ENCODE results near the gene LRCH1. TPM values are rescaled to one million over a fixed set of nuclear protein-coding genes. Genes with fewer than 3 reads are reported as not detected.

Gene LRCH1
- total RNA-seq, 4 donors from 2014 or later, result 54.3 to 72.2 (median 57.4) TPM

DNA sequence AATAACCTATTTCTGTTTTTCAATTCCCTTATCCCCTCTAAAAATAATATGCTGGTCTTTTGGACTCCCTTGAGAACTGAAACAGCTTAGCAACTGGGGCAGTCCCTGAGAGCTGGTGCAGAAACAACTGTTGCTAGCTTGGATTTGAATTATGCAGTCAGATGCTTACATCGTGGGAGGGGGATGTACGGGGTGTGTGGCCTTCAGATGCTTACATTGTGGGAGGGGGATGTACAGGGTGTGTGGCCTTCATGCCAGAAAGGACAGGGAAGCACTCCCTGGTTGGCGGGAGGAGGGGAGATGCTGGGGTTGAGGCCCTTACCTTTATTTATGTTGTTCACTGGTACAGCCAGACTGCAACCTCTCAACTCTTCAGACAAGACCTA lies 25.6 kb downstream of the LRCH1 start:
- WGBS, 2 donors (ENCODE audit: low coverage in 1 of 2), result 43% methylated on average over 2 of the region's 3 CpGs; no CpG with 5 or more reads in 1 of the 2 donors
- H3K27ac ChIP-seq, result peak overlapping the region; percentile 59 to 71 (median 65)
- peaks cover 39 to 90% (median 46%) of the 10 kb centered on the region in 3 donors for H3K4me1 ChIP-seq
- ATAC-seq, result no peak
- no peaks in the 10 kb centered on the region for H3K9me3 ChIP-seq
- H3K36me3 ChIP-seq, result no peaks in the 10 kb centered on the region
- H3K27me3 ChIP-seq, result no peaks in the 10 kb centered on the region
- no peak overlapping the region for H3K4me3 ChIP-seq
- no peak for TF ChIP-seq EP300 (IDR thresholded peaks at IDR 0.05)
- TF ChIP-seq POLR2A (IDR thresholded peaks at IDR 0.05), result no peak
- TF ChIP-seq POLR2AphosphoS5 (IDR thresholded peaks at IDR 0.05), result no peak

- no peaks in the 10 kb centered on the region for H3K9me3 ChIP-seq
- 54 to 68% methylated on average over 5 of the region's 5 CpGs for WGBS, 2 donors (ENCODE audit: low coverage in 1 of 2)
- H3K27ac ChIP-seq, result peak overlapping the region in 2 of 4 donors; percentile 53 to 59
- H3K27me3 ChIP-seq, result no peaks in the 10 kb centered on the region
- H3K4me3 ChIP-seq, result no peak overlapping the region
- ATAC-seq, result no peak
- peaks cover 33 to 93% (median 41%) of the 10 kb centered on the region in 3 donors for H3K4me1 ChIP-seq
- TF ChIP-seq POLR2A (IDR thresholded peaks at IDR 0.05) (no peak), CTCF (IDR thresholded peaks at IDR 0.05) (no peak), POLR2AphosphoS5 (IDR thresholded peaks at IDR 0.05) (no peak), EP300 (IDR thresholded peaks at IDR 0.05) (no peak)
- no peaks in the 10 kb centered on the region for H3K36me3 ChIP-seq
Observed at GRCh38 chr13:46580362-46580839, 27.4 kb downstream of the LRCH1 start.

GRCh38 chr13:46582190-46582589 lies 29.2 kb downstream of the LRCH1 start:
- Histone ChIP-seq H3K36me3 (no peaks in the 10 kb centered on the region), H3K9me3 (no peaks in the 10 kb centered on the region), H3K4me1 (peaks cover 30 to 93% (median 41%) of the 10 kb centered on the region in 3 donors), H3K4me3 (no peak overlapping the region), H3K27ac (no peak overlapping the region), H3K27me3 (no peaks in the 10 kb centered on the region)
- 86 to 87% methylated on average over 1 of the region's 2 CpGs for WGBS, 2 donors (ENCODE audit: low coverage in 1 of 2)
- no peak for ATAC-seq
- TF ChIP-seq CTCF (IDR thresholded peaks at IDR 0.05) (no peak), EP300 (IDR thresholded peaks at IDR 0.05) (no peak)

- H3K4me1 ChIP-seq, result peaks cover 11 to 78% (median 15%) of the 10 kb centered on the region in 3 donors
- ATAC-seq, result no peak
- H3K4me3 ChIP-seq, result no peak overlapping the region
- peak overlapping the region in 1 of 4 donors; percentile 45 for H3K27ac ChIP-seq
- H3K27me3 ChIP-seq, result no peaks in the 10 kb centered on the region
- no peaks in the 10 kb centered on the region for H3K9me3 ChIP-seq
- TF ChIP-seq EP300 (IDR thresholded peaks at IDR 0.05) (no peak), CTCF (IDR thresholded peaks at IDR 0.05) (no peak), POLR2A (IDR thresholded peaks at IDR 0.05) (no peak), POLR2AphosphoS5 (IDR thresholded peaks at IDR 0.05) (no peak)
- 52 to 58% methylated on average over 5 to 6 of the region's 7 CpGs for WGBS, 2 donors (ENCODE audit: low coverage in 1 of 2)
- H3K36me3 ChIP-seq, result no peaks in the 10 kb centered on the region
Observed at GRCh38 chr13:46586751-46587514, 34.0 kb downstream of the LRCH1 start.

DNA sequence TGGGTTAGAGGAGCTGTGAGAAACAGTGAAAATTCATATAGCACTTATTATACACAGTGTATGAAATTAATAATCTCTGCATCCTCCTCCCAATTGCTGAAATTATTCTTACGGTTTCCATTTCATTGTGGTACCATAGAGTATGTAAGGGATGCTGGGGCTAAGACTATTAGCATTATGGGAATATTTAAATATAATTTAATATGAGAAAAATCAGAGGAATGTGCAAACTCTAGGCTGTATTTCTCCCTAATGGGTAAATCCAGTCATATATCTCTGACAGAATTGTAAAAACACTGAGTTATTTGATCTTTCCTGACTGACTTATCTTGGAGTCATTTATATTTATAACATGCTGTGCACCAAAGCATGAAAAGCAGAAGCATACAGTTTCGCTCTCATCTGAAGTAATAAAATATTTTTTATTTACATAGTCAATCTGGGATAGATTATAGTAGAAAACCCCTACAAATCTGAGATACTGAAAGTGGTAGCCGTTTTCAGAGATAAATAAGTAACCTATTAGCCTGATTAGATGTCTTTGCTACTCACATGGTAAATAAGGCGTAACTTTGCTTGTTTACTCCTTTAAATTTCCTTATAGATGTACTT lies 34.9 kb downstream of the LRCH1 start:
- TF ChIP-seq POLR2AphosphoS5 (IDR thresholded peaks at IDR 0.05) (no peak), EP300 (IDR thresholded peaks at IDR 0.05) (no peak), CTCF (IDR thresholded peaks at IDR 0.05) (no peak), POLR2A (IDR thresholded peaks at IDR 0.05) (no peak)
- 79 to 81% methylated on average over 4 of the region's 4 CpGs for WGBS, 2 donors (ENCODE audit: low coverage in 1 of 2)
- Histone ChIP-seq H3K4me1 (peaks cover 14 to 84% (median 15%) of the 10 kb centered on the region in 3 donors), H3K9me3 (no peaks in the 10 kb centered on the region), H3K36me3 (no peaks in the 10 kb centered on the region), H3K27ac (no peak overlapping the region), H3K4me3 (no peak overlapping the region), H3K27me3 (no peaks in the 10 kb centered on the region)
- ATAC-seq, result no peak
